RWPE2 (cell line): ENCODE data around the gene BBS9.

Experiments
- ATAC-seq: fragments of 200-7000 bp; cut with Tn5 transposase; 3 replicates; pipeline ENCODE4 v1.9.1; 2021; ENCODE audit warnings: low read depth
- DNase-seq: peaks from one replicate; pipeline ENCODE4 v3.0.0-alpha.2; 2020; ENCODE audit warnings: low spot score
- H3K27ac ChIP-seq: fragments of 450-650 bp; 2 replicates; pipeline ENCODE4 v1.5.1; 2017; ENCODE audit warnings: mild to moderate bottlenecking; ENCODE audit not compliant: poor library complexity, severe bottlenecking
- H3K27me3 ChIP-seq: fragments of 250-450 bp; sonication (Bioruptor Pico); 2 replicates; pipeline ENCODE4 v1.5.1; 2021; ENCODE audit warnings: mild to moderate bottlenecking, moderate library complexity; ENCODE audit not compliant: insufficient read depth, poor library complexity, severe bottlenecking
- H3K36me3 ChIP-seq: fragments of 250-450 bp; sonication (Bioruptor Pico); 2 replicates; pipeline ENCODE4 v1.5.1; 2020; ENCODE audit warnings: low read depth, mild to moderate bottlenecking, moderate library complexity
- H3K4me1 ChIP-seq: fragments of 250-450 bp; sonication (Bioruptor Pico); 2 replicates; pipeline ENCODE4 v1.5.1; 2021; ENCODE audit warnings: mild to moderate bottlenecking, moderate library complexity; ENCODE audit not compliant: insufficient read depth, poor library complexity, severe bottlenecking
- H3K4me3 ChIP-seq: fragments of 250-450 bp; sonication (Bioruptor Pico); 2 replicates; pipeline ENCODE4 v1.5.1; 2021; ENCODE audit warnings: mild to moderate bottlenecking, moderate library complexity; ENCODE audit not compliant: severe bottlenecking
- H3K9me3 ChIP-seq: fragments of 250-450 bp; sonication (Bioruptor Pico); 2 replicates; pipeline ENCODE4 v1.5.1; 2021; ENCODE audit warnings: mild to moderate bottlenecking, moderate library complexity; ENCODE audit not compliant: severe bottlenecking
- TF ChIP-seq, protein P1 (sequence below): fragments of 450-650 bp; IDR thresholded peaks from one replicate; pipeline ENCODE4 v1.5.1; 2017; ENCODE audit warnings: mild to moderate bottlenecking, moderate library complexity; ENCODE audit not compliant: poor library complexity, severe bottlenecking

The BBS9 gene

DNA sequence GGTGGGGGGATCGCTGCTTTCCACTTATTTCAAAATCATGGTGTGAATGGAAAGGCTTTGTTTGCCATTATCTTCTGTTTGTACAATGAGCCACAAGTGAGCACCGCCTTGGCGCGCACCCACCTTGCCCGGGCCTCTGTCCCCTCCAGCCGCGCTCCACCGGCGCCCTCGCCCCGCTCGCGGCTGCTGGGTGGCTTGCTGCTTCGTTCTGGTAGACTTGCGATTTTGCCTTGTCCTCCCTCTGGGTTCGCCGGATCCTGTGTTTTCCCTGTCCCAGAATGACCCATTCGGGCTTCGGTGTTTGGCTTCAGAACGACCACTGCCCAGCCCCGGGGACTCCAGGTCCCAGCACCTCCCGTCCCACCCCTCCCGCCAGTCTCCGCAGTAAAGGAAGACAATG is 503.0 kb downstream of the BBS9 start:
- Histone ChIP-seq H3K27ac (no peak overlapping the region), H3K9me3 (no peaks in the 10 kb centered on the region), H3K4me1 (no peaks in the 10 kb centered on the region), H3K36me3 (no peaks in the 10 kb centered on the region), H3K4me3 (no peak overlapping the region), H3K27me3 (no peaks in the 10 kb centered on the region)
- DNase-seq (no peak), ATAC-seq (no peak)
- TF ChIP-seq, protein P1, sequence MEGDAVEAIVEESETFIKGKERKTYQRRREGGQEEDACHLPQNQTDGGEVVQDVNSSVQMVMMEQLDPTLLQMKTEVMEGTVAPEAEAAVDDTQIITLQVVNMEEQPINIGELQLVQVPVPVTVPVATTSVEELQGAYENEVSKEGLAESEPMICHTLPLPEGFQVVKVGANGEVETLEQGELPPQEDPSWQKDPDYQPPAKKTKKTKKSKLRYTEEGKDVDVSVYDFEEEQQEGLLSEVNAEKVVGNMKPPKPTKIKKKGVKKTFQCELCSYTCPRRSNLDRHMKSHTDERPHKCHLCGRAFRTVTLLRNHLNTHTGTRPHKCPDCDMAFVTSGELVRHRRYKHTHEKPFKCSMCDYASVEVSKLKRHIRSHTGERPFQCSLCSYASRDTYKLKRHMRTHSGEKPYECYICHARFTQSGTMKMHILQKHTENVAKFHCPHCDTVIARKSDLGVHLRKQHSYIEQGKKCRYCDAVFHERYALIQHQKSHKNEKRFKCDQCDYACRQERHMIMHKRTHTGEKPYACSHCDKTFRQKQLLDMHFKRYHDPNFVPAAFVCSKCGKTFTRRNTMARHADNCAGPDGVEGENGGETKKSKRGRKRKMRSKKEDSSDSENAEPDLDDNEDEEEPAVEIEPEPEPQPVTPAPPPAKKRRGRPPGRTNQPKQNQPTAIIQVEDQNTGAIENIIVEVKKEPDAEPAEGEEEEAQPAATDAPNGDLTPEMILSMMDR: no peak

DNA sequence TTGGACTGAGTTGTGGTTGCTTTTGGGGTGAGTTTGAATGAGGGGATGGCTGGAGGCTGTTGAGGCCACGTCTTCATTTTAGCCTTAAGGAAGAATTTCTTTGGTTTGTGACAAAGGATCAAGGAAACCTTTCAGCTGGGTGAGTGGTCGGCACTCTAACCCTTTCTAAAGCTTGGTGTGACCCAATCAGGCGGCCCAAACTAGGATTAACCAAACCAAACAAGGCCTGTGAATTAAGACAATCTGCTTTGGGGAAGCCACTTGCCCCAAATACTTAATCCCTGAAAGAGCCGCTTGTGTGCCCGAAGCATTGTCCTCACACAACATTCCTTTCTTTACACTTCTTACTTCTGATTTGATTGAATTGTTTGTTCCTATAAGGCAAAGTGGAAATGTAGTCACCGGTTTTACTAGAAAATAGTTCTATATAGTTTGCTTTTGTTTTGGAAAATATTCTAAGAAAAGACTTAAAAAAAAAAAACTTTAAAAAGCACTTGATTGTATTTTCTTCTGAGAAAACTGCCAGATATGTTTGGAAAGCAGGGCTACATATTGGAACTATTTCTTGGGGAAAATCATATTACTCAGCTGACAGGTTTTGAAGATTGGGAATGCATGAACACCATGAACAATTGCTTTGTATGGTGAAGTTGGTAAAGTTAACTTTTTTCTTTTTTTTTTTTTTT is 503.6 kb downstream of the BBS9 start:
- no peaks in the 10 kb centered on the region for H3K27me3 ChIP-seq
- H3K4me3 ChIP-seq: no peak overlapping the region
- H3K9me3 ChIP-seq: no peaks in the 10 kb centered on the region
- TF ChIP-seq, protein P1: no peak
- no peak overlapping the region for H3K27ac ChIP-seq
- no peaks in the 10 kb centered on the region for H3K4me1 ChIP-seq
- ATAC-seq: no peak
- H3K36me3 ChIP-seq: no peaks in the 10 kb centered on the region
- DNase-seq: no peak

DNA sequence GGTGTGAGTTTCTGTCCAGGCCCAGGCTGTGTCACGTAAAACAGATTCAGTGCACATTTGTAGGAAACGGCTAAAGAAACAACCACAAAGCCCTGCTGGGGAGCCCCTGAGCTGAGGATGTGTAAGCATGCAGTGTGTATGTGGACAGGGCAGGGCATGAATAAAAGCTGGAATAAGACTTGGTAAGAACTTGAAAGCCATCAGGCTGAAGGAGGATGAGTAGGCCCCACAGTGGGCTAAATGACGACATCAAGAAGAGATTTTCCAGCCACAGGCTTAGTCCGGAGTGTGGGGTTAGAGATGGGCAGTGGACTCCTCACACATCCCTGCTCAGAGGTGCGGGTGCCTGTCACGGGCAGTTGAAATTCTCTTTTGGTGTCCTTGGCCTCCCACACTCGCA is 505.2 kb downstream of the BBS9 start:
- Histone ChIP-seq H3K27me3 (no peaks in the 10 kb centered on the region), H3K4me3 (no peak overlapping the region), H3K36me3 (no peaks in the 10 kb centered on the region), H3K9me3 (no peaks in the 10 kb centered on the region), H3K4me1 (no peaks in the 10 kb centered on the region), H3K27ac (no peak overlapping the region)
- ATAC-seq (no peak), DNase-seq (no peak)
- TF ChIP-seq, protein P1: no peak

GRCh38 chr7:33636359-33636758 is 507.0 kb downstream of the BBS9 start:
- Histone ChIP-seq H3K36me3 (no peaks in the 10 kb centered on the region), H3K9me3 (no peaks in the 10 kb centered on the region), H3K4me3 (no peak overlapping the region), H3K27me3 (no peaks in the 10 kb centered on the region), H3K4me1 (no peaks in the 10 kb centered on the region), H3K27ac (no peak overlapping the region)
- DNase-seq (no peak), ATAC-seq (no peak)
- TF ChIP-seq, protein P1: no peak

DNA sequence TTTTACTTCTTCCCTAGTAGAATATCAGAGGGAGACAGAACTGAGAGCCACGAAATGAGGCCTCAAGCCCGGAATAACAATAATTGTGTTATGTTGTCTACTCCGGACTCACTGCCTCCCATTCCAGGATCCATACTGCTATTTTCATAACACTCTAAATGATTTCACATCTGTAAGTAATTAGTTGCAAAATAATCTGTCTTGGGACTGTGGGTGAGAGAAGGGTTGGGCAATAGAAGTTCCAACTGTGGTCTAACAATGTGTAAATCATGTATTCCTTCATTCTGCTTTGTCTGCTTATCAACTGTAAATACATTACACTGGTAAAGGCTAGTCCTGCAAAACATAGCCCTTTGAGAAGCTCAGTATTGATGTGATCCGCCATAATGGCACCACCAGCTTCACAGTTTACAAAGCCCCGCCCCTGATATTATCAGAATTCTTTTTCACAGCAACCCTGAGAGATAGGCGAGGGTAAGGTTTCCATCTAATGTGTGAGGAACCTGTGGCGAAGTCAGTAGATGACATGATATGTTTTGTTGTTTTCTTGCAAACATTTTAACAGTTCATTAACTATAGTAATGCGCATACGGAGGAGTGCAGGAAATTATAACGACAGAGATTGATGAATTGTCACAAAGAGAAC is 510.3 kb downstream of the BBS9 start:
- TF ChIP-seq, protein P1: no peak
- ATAC-seq: no peak
- H3K9me3 ChIP-seq: no peaks in the 10 kb centered on the region
- no peaks in the 10 kb centered on the region for H3K27me3 ChIP-seq
- H3K4me1 ChIP-seq: no peaks in the 10 kb centered on the region
- DNase-seq: no peak
- no peak overlapping the region for H3K27ac ChIP-seq
- H3K36me3 ChIP-seq: no peaks in the 10 kb centered on the region
- no peak overlapping the region for H3K4me3 ChIP-seq
